OCI-LY3 (cell line): ENCODE data around the gene CCNI.

Experiments
- EZH2phosphoT487 ChIP-seq: fragments of 200-600 bp; shearing (Covaris generic); IDR thresholded peaks from 2 replicates; pipeline ENCODE4 v1.6.1; 2018; ENCODE audit warnings: antibody characterized with exemption, mixed run types, low read depth
- TF ChIP-seq, protein P1 (sequence below): fragments of 200-600, 300-600 bp; sonication (generic); IDR thresholded peaks from 2 replicates; pipeline ENCODE4 v1.5.1; 2014; ENCODE audit warnings: antibody characterized with exemption, low read length, low read depth

DNA sequence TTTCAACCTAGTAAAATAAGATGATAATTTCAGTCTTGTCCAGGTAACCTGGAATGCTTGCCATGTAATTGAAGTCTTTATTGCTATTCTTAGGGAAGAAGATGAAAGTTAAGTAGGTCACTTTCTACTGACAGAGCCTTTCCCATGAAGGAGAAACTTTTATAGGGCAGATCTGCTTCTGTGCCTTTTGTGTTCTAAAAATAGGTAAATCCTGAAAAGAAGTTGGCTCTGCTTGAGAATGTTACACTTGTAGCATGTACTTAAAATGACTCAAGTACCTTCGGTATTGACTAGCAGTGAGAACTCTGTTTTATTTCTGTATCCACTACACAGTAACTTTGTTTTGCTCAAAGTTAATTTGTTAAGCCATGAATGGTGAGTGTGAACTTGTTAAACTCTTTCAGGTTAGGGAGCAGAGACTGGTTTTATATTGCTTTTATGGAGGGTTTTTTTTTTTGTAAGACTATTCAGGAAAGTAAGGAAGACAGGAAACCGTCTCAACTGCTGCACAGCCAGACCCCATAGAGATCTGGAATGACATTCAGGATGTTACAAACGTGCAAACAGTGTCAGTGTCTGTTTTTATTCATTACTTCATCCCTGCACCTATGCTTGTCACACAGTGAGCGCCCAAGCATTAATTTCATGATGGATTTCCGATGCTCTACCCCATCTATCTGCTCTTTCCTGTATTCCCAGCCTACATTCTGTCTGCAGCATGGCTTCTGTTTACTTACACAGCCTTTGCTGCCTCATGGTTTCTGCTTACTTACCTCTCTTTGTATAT is 73.3 kb downstream of the CCNI start:
- TF ChIP-seq, protein P1, sequence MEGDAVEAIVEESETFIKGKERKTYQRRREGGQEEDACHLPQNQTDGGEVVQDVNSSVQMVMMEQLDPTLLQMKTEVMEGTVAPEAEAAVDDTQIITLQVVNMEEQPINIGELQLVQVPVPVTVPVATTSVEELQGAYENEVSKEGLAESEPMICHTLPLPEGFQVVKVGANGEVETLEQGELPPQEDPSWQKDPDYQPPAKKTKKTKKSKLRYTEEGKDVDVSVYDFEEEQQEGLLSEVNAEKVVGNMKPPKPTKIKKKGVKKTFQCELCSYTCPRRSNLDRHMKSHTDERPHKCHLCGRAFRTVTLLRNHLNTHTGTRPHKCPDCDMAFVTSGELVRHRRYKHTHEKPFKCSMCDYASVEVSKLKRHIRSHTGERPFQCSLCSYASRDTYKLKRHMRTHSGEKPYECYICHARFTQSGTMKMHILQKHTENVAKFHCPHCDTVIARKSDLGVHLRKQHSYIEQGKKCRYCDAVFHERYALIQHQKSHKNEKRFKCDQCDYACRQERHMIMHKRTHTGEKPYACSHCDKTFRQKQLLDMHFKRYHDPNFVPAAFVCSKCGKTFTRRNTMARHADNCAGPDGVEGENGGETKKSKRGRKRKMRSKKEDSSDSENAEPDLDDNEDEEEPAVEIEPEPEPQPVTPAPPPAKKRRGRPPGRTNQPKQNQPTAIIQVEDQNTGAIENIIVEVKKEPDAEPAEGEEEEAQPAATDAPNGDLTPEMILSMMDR: no peak
- TF ChIP-seq EZH2phosphoT487: no peak
